Heart left ventricle (tissue), 16 donors: Measurements from ENCODE around the gene ATP6V1A. TPM values are rescaled to one million over a fixed set of nuclear protein-coding genes. Genes with fewer than 3 reads are reported as not detected.

ENCODE experiments used
- ATAC-seq, 4 donors: fragments of 200-7000 bp; cut with Tn5 transposase; one replicate each; pipeline ENCODE4 v1.9.1; 2020 to 2022; ENCODE audit warnings: moderate library complexity in 4 of 4, mild to moderate bottlenecking in 3 of 4, moderate number of reproducible peaks in 1 of 4
- DNase-seq, 5 donors: peaks; one replicate each; pipeline ENCODE4 v3.0.0-alpha.2; 2020
- H3K27ac ChIP-seq, 12 donors: fragments of 200-600 bp; sonication (generic) in 4 of 12; one replicate each; pipeline versions ENCODE4 v1.5.0 to v1.8.0; 2016 to 2022; ENCODE audit warnings: mild to moderate bottlenecking in 2 of 12
- H3K27me3 ChIP-seq, 9 donors: fragments of 200-600 bp; sonication (generic) in 2 of 9; one replicate each; pipeline versions ENCODE4 v1.5.1 to v1.8.0; 2016 to 2022; ENCODE audit warnings: mild to moderate bottlenecking in 3 of 9
- H3K36me3 ChIP-seq, 9 donors: fragments of 200-600 bp; sonication (generic) in 2 of 9; one replicate each; pipeline versions ENCODE4 v1.5.0 to v1.8.0; 2018 to 2022; ENCODE audit warnings: mild to moderate bottlenecking in 2 of 9
- H3K4me1 ChIP-seq, 12 donors: fragments of 200-600 bp; sonication (generic) in 4 of 12; one replicate each; pipeline versions ENCODE4 v1.5.0 to v1.8.0; 2016 to 2022; ENCODE audit warnings: mild to moderate bottlenecking in 3 of 12
- H3K4me3 ChIP-seq, 12 donors: fragments of 200-600 bp; sonication (generic) in 4 of 12; one replicate each; pipeline versions ENCODE4 v1.5.0 to v1.8.0; 2017 to 2022; ENCODE audit warnings: mild to moderate bottlenecking in 9 of 12, moderate library complexity in 4 of 12
- H3K9me3 ChIP-seq, 12 donors: fragments of 200-600 bp; sonication (generic) in 4 of 12; one replicate each; pipeline versions ENCODE4 v1.5.0 to v1.8.0; 2016 to 2022; ENCODE audit warnings: mild to moderate bottlenecking in 1 of 12
- CTCF ChIP-seq, 12 donors: fragments of 200-600 bp; sonication (generic) in 4 of 12; IDR thresholded peaks; one replicate each; pipeline versions ENCODE4 v1.5.0 to v1.8.0; 2018 to 2022; ENCODE audit warnings: antibody characterized with exemption in 12 of 12, mild to moderate bottlenecking in 5 of 12
- POLR2A ChIP-seq, 2 donors: fragments of 450-650 bp; IDR thresholded peaks; one replicate each; pipeline ENCODE4 v1.6.1; 2017; ENCODE audit warnings: antibody characterized with exemption in 2 of 2, mild to moderate bottlenecking in 2 of 2, moderate library complexity in 2 of 2
- WGBS, 4 donors: extraction: QIAGEN DNeasy Blood & Tissue Kit in 2 of 4; methylation state at CpG; one replicate each; pipeline versions ENCODE4 v1.1.5 to v1.1.7; 2013 to 2018; 5-methylcytosine and 5-hydroxymethylcytosine counted together
- intact Hi-C, 10 donors: fragments of 100-400 bp; cut with DNase I; formaldehyde crosslinking; loops; one replicate each; pipeline versions ENCODE4 v1.11.1 to v1.14.2; 2022
- polyA plus RNA-seq, 2 donors: library from polyadenylated mRNA; stranded (reverse); fragments of 200-250 nt; gene quantifications; one replicate each; pipeline ENCODE4 v1.2.3, GENCODE V29; 2013
- total RNA-seq, 9 donors: library from RNA; depleted of rRNA in 2 of 9; stranded (reverse); fragments of >200 nt in 2 of 9; fragmentation: NEBNext Ultra II Directional in 3 of 9; extraction: Animal tissue kit (Norgen Biotek cat#: 25700) in 3 of 9; gene quantifications; one replicate each; pipeline versions ENCODE4 v1.1.0 to v1.2.4, GENCODE V29; 2016 to 2023
- donor health status: ischemic (EF 13 %, LVEDD 7.1; RV severe dilation, severe dysfunction).
- donor health status: healthy with polysubstance abuse.
- donor health status: DM: no; HTN: yes; CAD: no.
- donor health status: DM: no; HTN: no; CAD: no.
- donor health status: ischemic (EF 25% LVEDD 6.9; RV normal size, moderate dysfunction).
- donor health status: ischemic (EF 25% LVEDD 5.7; RV mildly dilated, moderate dysfunction).
- donor health status: healthy.
- donor health status: DM: yes; HTN: yes; CAD: no.
- donor health status: ischemic (EF 35%, LVEDD 5.7; RV mildly dilated, moderate dysfunction).
- donor health status: nonischemic (EF 11% LVEDD 7.7; RV severe dilation, severe dysfunction).
- donor health status: DM: yes; HTN: yes; CAD: no.
- donor health status: PGD.
- donor health status: ischemic (EF 29% LVEDD 5.4; RV normal size, mild dysfunction).
- donor health status: nonischemic (EF 23%, LVEDD 6.1; RV moderate dilation, normal function).

The ATP6V1A gene
- total and polyA plus RNA-seq, 11 donors = 5.9 to 66.8 (median 19.0) TPM

GRCh38 chr3:113744941-113745755 is 1.7 kb upstream of the ATP6V1A start:
- Histone ChIP-seq H3K9me3 (no peaks in the 10 kb centered on the region), H3K36me3 (no peaks in the 10 kb centered on the region), H3K27me3 (no peaks in the 10 kb centered on the region), H3K4me3 (peak overlapping the region; percentile 63 to 95 (median 85)), H3K4me1 (peaks cover 6 to 67% (median 36%) of the 10 kb centered on the region in 12 donors), H3K27ac (peak overlapping the region; percentile 94 to 100 (median 98))
- WGBS, 4 donors = 1 to 2% (median 1%) methylated on average over 31 to 35 of the region's 35 CpGs
- ATAC-seq (peak; percentile 52 to 73 (median 70)), DNase-seq (peak; percentile 57 to 73 (median 70))
- TF ChIP-seq CTCF (IDR thresholded peaks at IDR 0.05) = peak; percentile 23 to 68 (median 59)
- TF ChIP-seq POLR2A (IDR thresholded peaks at IDR 0.05) = no peak
- intact Hi-C loops = loop anchor here in 9 of 10 donors (2.0 to 10.0 kb wide), 13 partner anchors 37 to 1402 kb away; partner anchors contain the start of genes USF3 (in 4 of the 9), CCDC191 (in 3 of the 9), QTRT2 (in 3 of the 9) and SPICE1 (in 3 of the 9)

GRCh38 chr3:113745756-113746547 is 883 bp upstream of the ATP6V1A start, which contains the start of gene NAA50:
NAA50 (minus strand) TSS chr3:113746249; CDS start chr3:113745949, 300 bp downstream.
- intact Hi-C loops = loop anchor here in 7 of 10 donors (1.0 to 10.0 kb wide), 15 partner anchors 36 to 1401 kb away; partner anchors contain the start of genes USF3 (in 5 of the 7), CCDC191 (in 4 of the 7), QTRT2 (in 4 of the 7) and GRAMD1C (in 3 of the 7)
- Histone ChIP-seq H3K27me3 (no peaks in the 10 kb centered on the region), H3K27ac (peak within 1 kb of the TSS; percentile 94 to 100 (median 98)), H3K4me1 (peaks cover 6 to 71% (median 36%) of the 10 kb centered on the region in 12 donors), H3K9me3 (no peaks in the 10 kb centered on the region), H3K36me3 (no peaks in the 10 kb centered on the region), H3K4me3 (peak within 1 kb of the TSS; percentile 63 to 95 (median 85))
- peak; percentile 95 to 96 (median 96) for ATAC-seq
- peak; percentile 95 to 97 (median 96) for DNase-seq
- TF ChIP-seq POLR2A (IDR thresholded peaks at IDR 0.05) = peak in 1 of 2 donors; percentile 78
- peak in 1 of 12 donors; percentile 23 for TF ChIP-seq CTCF (IDR thresholded peaks at IDR 0.05)
- WGBS, 4 donors = 0 to 1% (median 0%) methylated on average over 72 of the region's 72 CpGs

GRCh38 chr3:113747283-113748046 is 630 bp downstream of the ATP6V1A start:
- no peak for TF ChIP-seq CTCF (IDR thresholded peaks at IDR 0.05)
- ATAC-seq = peak in 1 of 4 donors; percentile 4
- Histone ChIP-seq H3K4me1 (peaks cover 6 to 58% (median 34%) of the 10 kb centered on the region in 12 donors), H3K27me3 (no peaks in the 10 kb centered on the region), H3K9me3 (no peaks in the 10 kb centered on the region), H3K27ac (peak overlapping the region; percentile 94 to 100 (median 98)), H3K36me3 (no peaks in the 10 kb centered on the region), H3K4me3 (peak overlapping the region; percentile 63 to 95 (median 85))
- WGBS, 4 donors = 2 to 4% (median 3%) methylated on average over 17 to 18 of the region's 18 CpGs
- DNase-seq = peak in 1 of 5 donors; percentile 27
- intact Hi-C loops = loop anchor here in 7 of 10 donors (2.0 to 10.0 kb wide), 14 partner anchors 35 to 1400 kb away; partner anchors contain the start of genes CCDC191 (in 4 of the 7), QTRT2 (in 4 of the 7), GRAMD1C (in 3 of the 7) and SPICE1 (in 3 of the 7)
